Upper lobe of left lung (tissue), 6 donors: ENCODE data around the gene TRAF3. TPM values are rescaled to one million over a fixed set of nuclear protein-coding genes. Genes with fewer than 3 reads are reported as not detected.

Experiments
- ATAC-seq, 2 donors: fragments of 200-7000 bp; cut with Tn5 transposase; one replicate each; pipeline ENCODE4 v1.9.1; 2022; ENCODE audit warnings: mild to moderate bottlenecking in 2 of 2, moderate library complexity in 2 of 2; ENCODE audit not compliant: low FRiP score in 2 of 2
- DNase-seq, 2 donors: peaks; one replicate each; pipeline ENCODE4 v3.0.0-alpha.2; 2019 to 2020
- H3K27ac ChIP-seq, 4 donors: fragments of 200-600 bp; sonication (generic); one replicate each; pipeline ENCODE4 v1.5.1; 2016 to 2019
- H3K27me3 ChIP-seq, 4 donors: fragments of 200-600 bp; sonication (generic); one replicate each; pipeline ENCODE4 v1.5.1; 2017 to 2019
- H3K36me3 ChIP-seq, 4 donors: fragments of 200-600 bp; sonication (generic); one replicate each; pipeline ENCODE4 v1.5.1; 2016 to 2019
- H3K4me1 ChIP-seq, 4 donors: fragments of 200-600 bp; sonication (generic); one replicate each; pipeline ENCODE4 v1.5.1; 2018 to 2019
- H3K4me3 ChIP-seq, 4 donors: fragments of 200-600 bp; sonication (generic); one replicate each; pipeline ENCODE4 v1.5.1; 2017 to 2019; ENCODE audit warnings: mild to moderate bottlenecking in 2 of 4, moderate library complexity in 1 of 4
- H3K9me3 ChIP-seq, 4 donors: fragments of 200-600 bp; sonication (generic); one replicate each; pipeline ENCODE4 v1.5.1; 2018 to 2019
- CTCF ChIP-seq, 6 experiments: fragments of 450-650 bp in 4 of 6; fragments of 200-600 bp in 2 of 6; sonication (generic) in 2 of 6; IDR thresholded peaks; one replicate each; pipeline ENCODE4 v1.5.1; 2016 to 2019; ENCODE audit warnings: antibody characterized with exemption in 6 of 6
- EP300 ChIP-seq, 4 donors: sonication (generic); formaldehyde crosslinking; IDR thresholded peaks; one replicate each; pipeline ENCODE4 v1.5.1; 2017; ENCODE audit warnings: antibody characterized with exemption in 4 of 4, control low read depth in 2 of 4
- POLR2A ChIP-seq, 4 donors: fragments of 450-650 bp; IDR thresholded peaks; one replicate each; pipeline ENCODE4 v1.5.1; 2016 to 2017; ENCODE audit warnings: antibody characterized with exemption in 4 of 4, mild to moderate bottlenecking in 2 of 4
- POLR2AphosphoS5 ChIP-seq, 2 donors: sonication (generic); formaldehyde crosslinking; IDR thresholded peaks; one replicate each; pipeline ENCODE4 v1.5.1; 2017; ENCODE audit warnings: antibody characterized with exemption in 2 of 2
- WGBS, 2 donors: methylation state at CpG; one replicate each; pipeline ENCODE4 v1.1.5; 2017 to 2018; 5-methylcytosine and 5-hydroxymethylcytosine counted together
- total RNA-seq, 6 donors: library from RNA; depleted of rRNA in 4 of 6; stranded (reverse); fragments of >200 nt in 4 of 6; gene quantifications; one replicate each; pipeline versions ENCODE4 v1.1.0 to v1.2.1, GENCODE V29; 2016 to 2021
- donor health status: DM: no; HTN: no; CAD: no; lungs with moderate emphysema.
- donor health status: DM: no; HTN: yes; CAD: no; lungs with severe emphysema.

The TRAF3 gene
- total RNA-seq, 6 donors from 2014 or later, result 14.7 to 45.4 (median 22.1) TPM

- Histone ChIP-seq H3K4me3 (no peak overlapping the region), H3K9me3 (no peaks in the 10 kb centered on the region), H3K36me3 (peaks cover 16 to 56% (median 34%) of the 10 kb centered on the region in 4 donors), H3K27me3 (no peaks in the 10 kb centered on the region), H3K27ac (no peak overlapping the region), H3K4me1 (no peaks in the 10 kb centered on the region)
- ATAC-seq, result peak in 1 of 2 donors; percentile 38
- peak in 1 of 2 donors; percentile 16 for DNase-seq
- TF ChIP-seq EP300 (IDR thresholded peaks at IDR 0.05) (no peak), POLR2A (IDR thresholded peaks at IDR 0.05) (no peak), CTCF (IDR thresholded peaks at IDR 0.05) (no peak), POLR2AphosphoS5 (IDR thresholded peaks at IDR 0.05) (no peak)
- WGBS, 2 donors, result 94% methylated on average over 14 to 15 of the region's 15 CpGs
These were observed 46.0 kb upstream of the TRAF3 start for GRCh38 chr14:102731101-102731870.

DNA sequence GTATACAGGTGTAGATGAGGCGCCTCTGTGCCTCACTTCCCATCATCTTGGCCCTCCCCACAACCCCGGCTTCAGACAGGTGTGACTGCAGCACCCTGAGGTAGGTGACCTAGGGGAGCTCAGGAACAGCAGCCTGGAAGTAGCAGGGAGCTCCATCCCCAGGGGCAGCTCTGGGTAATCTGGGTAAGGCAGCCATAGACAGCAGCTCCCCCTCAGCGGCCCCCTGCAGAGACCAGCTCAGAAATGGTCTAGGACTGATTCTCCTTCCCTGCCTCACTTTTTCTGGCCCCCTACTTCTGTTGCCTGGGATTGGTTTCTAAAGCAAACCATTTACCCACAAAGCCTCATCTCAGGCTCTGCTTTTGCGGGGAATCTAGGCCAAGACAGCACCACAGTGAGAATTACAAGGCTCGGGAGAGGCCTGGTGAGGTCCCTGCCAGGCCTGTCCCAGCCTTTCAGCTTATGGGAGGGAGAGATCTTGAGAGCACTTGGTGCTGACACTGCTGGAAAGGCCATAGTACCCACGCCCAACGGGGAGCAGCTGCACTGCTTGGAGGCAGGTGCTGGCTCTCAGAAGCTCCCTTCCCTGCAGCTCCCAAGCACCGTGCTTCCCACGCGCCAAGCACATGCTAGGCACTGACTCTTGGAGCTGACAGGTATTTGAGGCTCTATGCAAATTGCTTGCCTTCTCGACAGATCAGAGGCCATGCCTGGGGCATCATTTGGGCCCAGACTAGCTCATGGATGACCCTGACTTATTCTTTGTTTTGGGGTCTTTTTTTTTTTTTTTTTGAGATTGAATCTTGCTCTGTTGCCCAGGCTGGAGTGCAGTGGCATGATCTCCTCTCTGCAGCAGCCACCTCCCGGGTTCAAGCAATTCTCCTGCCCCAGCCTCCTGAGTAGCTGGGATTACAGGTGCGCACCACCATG is 45.1 kb upstream of the TRAF3 start:
- DNase-seq (peak in 1 of 2 donors; percentile 10), ATAC-seq (no peak)
- no peaks in the 10 kb centered on the region for H3K27me3 ChIP-seq
- no peak overlapping the region for H3K27ac ChIP-seq
- H3K36me3 ChIP-seq, result peaks cover 8 to 47% (median 26%) of the 10 kb centered on the region in 4 donors
- no peak overlapping the region for H3K4me3 ChIP-seq
- 90% methylated on average over 8 to 13 of the region's 13 CpGs for WGBS, 2 donors
- no peaks in the 10 kb centered on the region for H3K4me1 ChIP-seq
- no peaks in the 10 kb centered on the region for H3K9me3 ChIP-seq
- no peak for TF ChIP-seq CTCF (IDR thresholded peaks at IDR 0.05)
- no peak for TF ChIP-seq POLR2A (IDR thresholded peaks at IDR 0.05)
- TF ChIP-seq POLR2AphosphoS5 (IDR thresholded peaks at IDR 0.05), result no peak
- no peak for TF ChIP-seq EP300 (IDR thresholded peaks at IDR 0.05)

GRCh38 chr14:102732924-102733323 is 44.3 kb upstream of the TRAF3 start:
- H3K9me3 ChIP-seq, result no peaks in the 10 kb centered on the region
- no peak for TF ChIP-seq CTCF (IDR thresholded peaks at IDR 0.05)
- no peak for TF ChIP-seq EP300 (IDR thresholded peaks at IDR 0.05)
- no peak for TF ChIP-seq POLR2A (IDR thresholded peaks at IDR 0.05)
- no peak for TF ChIP-seq POLR2AphosphoS5 (IDR thresholded peaks at IDR 0.05)
- ATAC-seq, result no peak
- H3K27ac ChIP-seq, result no peak overlapping the region
- WGBS, 2 donors, result 90 to 98% methylated on average over 10 of the region's 10 CpGs
- no peaks in the 10 kb centered on the region for H3K27me3 ChIP-seq
- no peaks in the 10 kb centered on the region for H3K4me1 ChIP-seq
- DNase-seq, result no peak
- peaks cover 3 to 39% (median 21%) of the 10 kb centered on the region in 4 donors for H3K36me3 ChIP-seq
- H3K4me3 ChIP-seq, result no peak overlapping the region

GRCh38 chr14:102733326-102733725 is 43.9 kb upstream of the TRAF3 start:
- H3K4me3 ChIP-seq, result no peak overlapping the region
- H3K27me3 ChIP-seq, result no peaks in the 10 kb centered on the region
- H3K9me3 ChIP-seq, result no peaks in the 10 kb centered on the region
- ATAC-seq (no peak), DNase-seq (peak in 1 of 2 donors; percentile 11)
- H3K36me3 ChIP-seq, result peaks cover 3 to 35% (median 18%) of the 10 kb centered on the region in 4 donors
- no peak for TF ChIP-seq POLR2AphosphoS5 (IDR thresholded peaks at IDR 0.05)
- no peak for TF ChIP-seq EP300 (IDR thresholded peaks at IDR 0.05)
- no peak for TF ChIP-seq POLR2A (IDR thresholded peaks at IDR 0.05)
- TF ChIP-seq CTCF (IDR thresholded peaks at IDR 0.05), result no peak
- no peak overlapping the region for H3K27ac ChIP-seq
- no peaks in the 10 kb centered on the region for H3K4me1 ChIP-seq
- WGBS, 2 donors, result 87 to 95% methylated on average over 11 of the region's 11 CpGs
